Left renal cortex interstitium (tissue), 4 donors: Measurements from ENCODE around the gene ADSS2. TPM values are rescaled to one million over a fixed set of nuclear protein-coding genes. Genes with fewer than 3 reads are reported as not detected.

Experiments
- DNase-seq, 4 donors: peaks; one replicate each; pipeline ENCODE4 v3.0.0-alpha.2; 2013; ENCODE audit warnings: low read depth in 4 of 4, low spot score in 2 of 4, missing footprints in 1 of 4
- polyA plus RNA-seq, 4 donors: library from polyadenylated mRNA; unstranded; fragments of 120-200 nt; gene quantifications; one replicate each; pipeline ENCODE4 v1.2.1, GENCODE V29; 2013; ENCODE audit not compliant: insufficient read length in 4 of 4

ADSS2 gene
- polyA plus RNA-seq, 4 donors: 53.8 to 65.8 (median 60.3) TPM

- DNase-seq: no peak
Observed at GRCh38 chr1:244447024-244447423, 4.7 kb downstream of the ADSS2 start.

- no peak for DNase-seq
Observed at GRCh38 chr1:244445320-244446181, 6.2 kb downstream of the ADSS2 start.

DNA sequence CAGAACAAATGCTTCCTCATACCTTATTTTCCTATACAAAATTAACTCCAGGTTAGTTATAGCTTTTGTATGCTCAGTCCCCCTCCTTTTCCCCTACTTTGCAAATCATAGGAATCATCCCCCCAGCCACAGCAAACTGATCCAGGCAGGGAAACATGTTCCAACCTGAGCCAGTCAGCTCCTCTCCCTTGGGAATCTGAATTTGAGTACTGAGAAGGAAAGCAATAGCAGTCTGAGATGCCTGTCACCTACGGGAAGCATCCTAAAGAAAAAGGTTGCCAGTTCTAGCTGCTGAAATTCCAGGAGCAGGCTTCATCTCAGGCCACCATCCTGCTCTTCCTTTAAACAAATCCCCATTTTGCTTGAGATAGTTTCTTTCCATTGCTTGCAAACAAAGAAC is 6.9 kb downstream of the ADSS2 start:
- DNase-seq: no peak

DNA sequence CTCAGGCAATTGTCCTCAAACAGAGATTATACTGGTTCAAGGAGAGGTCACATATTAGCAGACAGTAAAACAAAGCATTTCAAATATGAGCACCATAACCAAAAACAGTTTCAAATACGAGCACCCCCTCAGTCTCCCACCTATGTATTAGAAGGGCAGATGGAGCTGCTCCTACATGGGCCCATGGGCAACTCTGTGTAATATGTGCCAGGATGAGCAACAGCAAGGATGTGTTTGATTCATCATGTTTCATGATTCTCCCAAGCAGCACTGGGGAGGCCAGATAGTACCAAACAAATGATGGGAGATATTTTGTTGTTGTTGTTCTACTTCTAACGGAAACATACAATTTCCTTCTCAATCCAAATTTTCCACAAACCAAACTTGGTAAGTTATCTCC is 8.9 kb downstream of the ADSS2 start:
- DNase-seq: no peak

GRCh38 chr1:244439391-244440032 is 12.2 kb downstream of the ADSS2 start:
- DNase-seq: no peak

DNA sequence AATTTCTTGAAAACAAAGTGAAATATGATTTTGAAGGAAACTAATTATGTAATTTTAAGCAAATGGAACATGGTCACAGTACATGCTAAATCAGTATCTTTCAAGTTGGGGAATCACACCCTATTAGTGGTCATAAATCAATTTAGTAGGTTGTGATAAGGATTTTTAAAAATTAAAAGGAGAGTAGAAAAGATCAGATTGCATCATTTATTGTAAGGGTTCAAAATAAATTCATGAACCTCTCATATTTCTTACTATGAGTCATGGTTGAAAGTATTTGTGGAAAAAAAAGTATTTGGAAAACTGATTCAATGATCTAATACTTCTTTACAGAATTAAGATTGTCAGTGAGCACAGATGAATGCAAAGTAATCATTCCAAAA is 14.6 kb downstream of the ADSS2 start:
- DNase-seq: no peak

GRCh38 chr1:244436336-244437085 is 15.2 kb downstream of the ADSS2 start:
- no peak for DNase-seq

- no peak for DNase-seq
Observed at GRCh38 chr1:244435562-244436205, 16.0 kb downstream of the ADSS2 start.

DNA sequence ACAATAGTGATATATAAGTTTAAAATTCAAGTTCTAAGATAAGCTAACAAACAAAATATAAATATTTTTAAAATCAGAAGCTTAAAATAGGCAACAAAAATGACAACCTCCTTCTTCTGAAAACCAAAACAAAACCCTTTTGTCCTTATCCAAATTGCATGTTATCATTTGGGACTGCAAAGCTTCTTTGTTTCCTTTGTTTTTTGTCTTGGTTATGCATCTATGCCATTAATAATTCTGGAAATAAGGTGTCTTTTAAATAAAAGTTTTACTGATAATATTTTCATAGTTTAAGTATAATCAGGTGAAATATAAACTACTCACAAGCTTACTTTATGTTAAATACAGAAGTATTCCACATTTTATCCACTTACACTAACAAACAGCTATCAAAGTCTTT is 20.5 kb downstream of the ADSS2 start:
- DNase-seq: no peak

DNA sequence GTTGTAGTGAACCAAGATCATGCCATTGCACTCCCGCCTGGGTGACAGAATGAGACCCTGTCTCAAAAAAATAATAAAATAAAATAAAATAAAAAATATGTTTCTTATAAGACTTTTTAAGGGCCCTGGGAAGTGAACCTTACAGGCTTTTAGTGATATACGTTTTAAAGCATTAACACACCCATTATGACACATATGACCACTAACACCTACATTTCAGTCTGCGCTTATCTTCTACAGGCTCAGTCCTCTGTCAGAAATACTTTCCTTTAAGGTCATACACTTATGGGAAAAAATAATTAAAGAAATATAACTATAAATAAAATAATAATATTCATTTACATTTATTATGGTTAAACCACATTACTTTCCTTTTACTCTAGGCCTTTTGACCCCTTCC is 21.9 kb downstream of the ADSS2 start:
- DNase-seq: no peak

- no peak for DNase-seq
Observed at GRCh38 chr1:244427647-244428046, 24.1 kb downstream of the ADSS2 start.

DNA sequence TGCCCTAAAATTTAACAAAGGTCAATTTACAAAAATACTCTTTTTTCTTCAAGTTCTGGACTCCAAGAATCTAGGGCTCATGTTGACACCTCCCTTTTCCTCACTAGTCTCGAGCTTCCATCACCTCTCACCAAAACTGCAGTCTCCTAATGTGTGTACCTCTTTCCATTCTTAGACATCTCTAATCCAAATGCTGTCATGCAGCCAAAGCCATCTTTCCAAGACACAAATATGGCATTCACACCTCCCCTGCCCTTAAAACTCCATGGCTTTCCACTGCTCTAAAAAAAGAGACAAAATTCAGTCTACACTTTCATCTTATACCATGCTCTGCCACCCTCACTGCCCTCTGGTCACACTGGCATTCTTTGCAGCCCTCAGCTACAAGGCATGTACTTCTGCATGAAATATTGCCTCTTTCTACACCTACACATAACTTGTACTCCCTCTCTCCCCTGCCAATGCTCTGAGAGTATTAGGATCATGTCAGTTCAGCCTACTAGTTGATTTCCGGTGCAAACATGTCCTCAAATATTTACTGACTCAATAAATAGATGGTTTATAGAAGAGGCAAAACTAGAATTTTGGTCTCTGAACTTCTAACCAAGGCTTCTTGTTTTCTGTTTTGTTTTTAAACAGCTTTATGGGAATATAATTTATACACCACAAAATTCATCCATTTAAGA is 26.9 kb downstream of the ADSS2 start:
- no peak for DNase-seq

DNA sequence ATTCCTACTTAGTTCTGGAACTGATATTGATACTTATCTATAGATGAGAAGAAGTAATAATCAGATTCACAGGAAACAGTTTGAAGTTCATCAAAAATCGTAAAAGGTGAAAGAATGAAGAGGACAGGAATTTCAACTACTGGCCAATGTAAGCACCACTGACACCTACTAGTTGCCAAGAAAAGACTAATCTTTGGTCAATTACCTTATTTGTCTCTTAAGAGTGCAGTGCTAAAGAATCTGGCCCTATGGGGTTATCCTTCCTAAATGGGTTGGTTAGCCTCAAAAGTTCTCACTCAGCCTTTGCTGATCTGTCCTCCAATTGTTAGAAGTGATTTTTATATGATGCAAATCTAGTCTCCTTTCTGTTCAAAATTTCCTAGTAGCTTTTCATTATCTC is 29.5 kb downstream of the ADSS2 start:
- no peak for DNase-seq

GRCh38 chr1:244419024-244419423 is 32.7 kb downstream of the ADSS2 start:
- no peak for DNase-seq

GRCh38 chr1:244414543-244414942 is 37.2 kb downstream of the ADSS2 start:
- no peak for DNase-seq

GRCh38 chr1:244413736-244414135 is 38.0 kb downstream of the ADSS2 start:
- DNase-seq: no peak

GRCh38 chr1:244412176-244412575 is 39.5 kb downstream of the ADSS2 start:
- no peak for DNase-seq

DNA sequence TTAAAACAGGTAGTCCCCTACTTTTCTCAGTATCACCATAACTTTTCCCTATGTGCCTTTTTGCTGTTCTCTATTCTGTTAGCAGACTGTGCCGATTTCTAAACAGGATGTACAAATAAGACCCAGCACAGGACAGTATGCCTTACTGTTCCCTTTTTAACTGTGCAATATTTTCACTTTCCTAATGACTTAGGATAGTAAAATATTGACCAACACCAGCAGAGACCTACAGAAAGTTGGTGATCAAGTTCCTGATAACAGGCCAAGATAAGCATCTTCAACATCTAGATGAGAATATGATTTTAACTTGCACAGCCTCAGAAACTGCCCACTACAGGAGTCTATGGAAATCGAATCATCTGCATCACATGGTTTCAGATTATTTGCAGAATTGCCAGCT is 42.0 kb downstream of the ADSS2 start:
- no peak for DNase-seq

GRCh38 chr1:244406337-244406736 is 45.4 kb downstream of the ADSS2 start:
- DNase-seq: no peak

GRCh38 chr1:244405856-244406255 is 45.9 kb downstream of the ADSS2 start:
- no peak for DNase-seq
